Suprapubic skin (tissue), 3 donors: ENCODE measurements around the gene ANKRD17.

ENCODE experiments used
- CTCF ChIP-seq, 2 donors: fragments of 200-600 bp in 1 of 2; fragments of 450-650 bp in 1 of 2; sonication (generic) in 1 of 2; IDR thresholded peaks; one replicate each; pipeline ENCODE4 v1.5.1; 2016 to 2019; ENCODE audit warnings: antibody characterized with exemption in 2 of 2, mild to moderate bottlenecking in 1 of 2, moderate library complexity in 1 of 2
- POLR2A ChIP-seq, 2 donors: fragments of 450-650 bp; IDR thresholded peaks; one replicate each; pipeline ENCODE4 v1.6.1; 2017; ENCODE audit warnings: antibody characterized with exemption in 2 of 2, mild to moderate bottlenecking in 2 of 2, moderate library complexity in 2 of 2

- TF ChIP-seq CTCF (IDR thresholded peaks at IDR 0.05) (no peak), POLR2A (IDR thresholded peaks at IDR 0.05) (no peak)
Measured at GRCh38 chr4:73247100-73247499, 11.5 kb downstream of the ANKRD17 start.
